Chondrocyte (in vitro differentiated cells): ENCODE data around the gene EYS. TPM values are rescaled to one million over a fixed set of nuclear protein-coding genes. Genes with fewer than 3 reads are reported as not detected.

Experiments used
- DNase-seq: peaks from one replicate; pipeline ENCODE4 v3.0.0; 2021; ENCODE audit warnings: mixed read lengths, low spot score
- H3K27ac Mint-ChIP-seq: one replicate; pipeline ENCODE4 v1.8.0; 2021; ENCODE audit warnings: mild to moderate bottlenecking, moderate library complexity, mixed read lengths; ENCODE audit not compliant: unreplicated experiment
- H3K27me3 Mint-ChIP-seq: 2 replicates; pipeline ENCODE4 v1.8.0; 2021; ENCODE audit warnings: low read depth, mixed read lengths
- H3K36me3 Mint-ChIP-seq: 2 replicates; pipeline ENCODE4 v1.8.0; 2021; ENCODE audit warnings: low read depth, mixed read lengths
- H3K4me1 Mint-ChIP-seq: 2 replicates; pipeline ENCODE4 v1.8.0; 2021; ENCODE audit warnings: low read depth, mild to moderate bottlenecking, mixed read lengths
- H3K4me3 Mint-ChIP-seq: one replicate; pipeline ENCODE4 v1.8.0; 2021; ENCODE audit warnings: mild to moderate bottlenecking, moderate library complexity, mixed read lengths; ENCODE audit not compliant: unreplicated experiment
- H3K9me3 Mint-ChIP-seq: 2 replicates; pipeline ENCODE4 v1.8.0; 2021; ENCODE audit warnings: low read depth, mixed read lengths
- total RNA-seq: library from RNA; stranded (reverse); gene quantifications from 3 replicates; pipeline ENCODE4 v1.2.1, GENCODE V29; 2021
- TF ChIP-seq, protein P1 (sequence below): fragments of 200-600 bp; sonication (generic); IDR thresholded peaks from 2 replicates; pipeline ENCODE4 v1.5.0; 2021; ENCODE audit warnings: antibody characterized with exemption, mild to moderate bottlenecking, moderate library complexity

Gene EYS
- total RNA-seq, 1 donor from 2014 or later: not detected

DNA sequence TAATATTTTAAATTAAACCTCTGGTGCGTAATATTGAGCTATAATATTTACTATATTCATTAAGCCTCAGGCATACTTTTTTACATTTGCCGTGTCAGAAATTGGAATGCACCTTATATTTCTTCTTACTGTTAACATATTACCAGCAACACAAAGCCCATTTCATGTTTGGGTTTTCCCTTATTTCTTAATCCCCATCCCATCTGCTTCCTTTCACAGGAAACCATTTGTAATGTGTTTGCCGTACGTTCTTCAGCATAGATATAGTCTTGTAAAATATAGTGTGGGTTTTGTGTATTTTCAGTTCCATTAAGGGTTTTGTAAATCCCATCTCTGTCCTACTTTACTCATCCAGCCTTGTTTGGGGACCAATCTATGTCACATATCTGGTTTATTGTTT lies 6.5 kb downstream of the EYS start:
- no peaks in the 10 kb centered on the region for H3K36me3 Mint-ChIP-seq
- H3K4me1 Mint-ChIP-seq: no peaks in the 10 kb centered on the region
- H3K9me3 Mint-ChIP-seq: no peaks in the 10 kb centered on the region
- TF ChIP-seq, protein P1, sequence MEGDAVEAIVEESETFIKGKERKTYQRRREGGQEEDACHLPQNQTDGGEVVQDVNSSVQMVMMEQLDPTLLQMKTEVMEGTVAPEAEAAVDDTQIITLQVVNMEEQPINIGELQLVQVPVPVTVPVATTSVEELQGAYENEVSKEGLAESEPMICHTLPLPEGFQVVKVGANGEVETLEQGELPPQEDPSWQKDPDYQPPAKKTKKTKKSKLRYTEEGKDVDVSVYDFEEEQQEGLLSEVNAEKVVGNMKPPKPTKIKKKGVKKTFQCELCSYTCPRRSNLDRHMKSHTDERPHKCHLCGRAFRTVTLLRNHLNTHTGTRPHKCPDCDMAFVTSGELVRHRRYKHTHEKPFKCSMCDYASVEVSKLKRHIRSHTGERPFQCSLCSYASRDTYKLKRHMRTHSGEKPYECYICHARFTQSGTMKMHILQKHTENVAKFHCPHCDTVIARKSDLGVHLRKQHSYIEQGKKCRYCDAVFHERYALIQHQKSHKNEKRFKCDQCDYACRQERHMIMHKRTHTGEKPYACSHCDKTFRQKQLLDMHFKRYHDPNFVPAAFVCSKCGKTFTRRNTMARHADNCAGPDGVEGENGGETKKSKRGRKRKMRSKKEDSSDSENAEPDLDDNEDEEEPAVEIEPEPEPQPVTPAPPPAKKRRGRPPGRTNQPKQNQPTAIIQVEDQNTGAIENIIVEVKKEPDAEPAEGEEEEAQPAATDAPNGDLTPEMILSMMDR: no peak
- H3K27ac Mint-ChIP-seq: no peak overlapping the region
- H3K4me3 Mint-ChIP-seq: no peak overlapping the region
- H3K27me3 Mint-ChIP-seq: peaks cover 2% of the 10 kb centered on the region
- DNase-seq: no peak

DNA sequence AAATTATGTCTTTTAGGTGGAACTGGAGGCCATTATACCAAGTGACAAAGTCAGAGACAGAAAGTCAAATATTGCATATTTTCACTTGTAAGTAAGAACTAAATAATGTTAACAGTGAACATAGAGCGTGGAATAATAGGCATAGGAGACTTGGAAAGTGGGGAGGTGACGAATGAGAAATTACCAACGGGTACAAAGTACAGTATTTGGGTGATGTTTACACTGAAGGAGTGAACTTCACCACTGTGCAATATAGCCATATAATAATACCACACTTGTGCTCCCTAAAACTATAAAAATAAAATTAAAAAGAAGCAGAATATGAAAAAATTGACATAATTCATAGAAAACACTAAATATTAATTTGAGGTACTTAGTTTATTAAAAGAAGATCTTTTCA lies 14.9 kb downstream of the EYS start:
- Mint-ChIP-seq H3K4me1 (no peaks in the 10 kb centered on the region), H3K27ac (no peak overlapping the region), H3K36me3 (no peaks in the 10 kb centered on the region), H3K27me3 (peaks cover 2% of the 10 kb centered on the region), H3K4me3 (no peak overlapping the region), H3K9me3 (peaks cover 9% of the 10 kb centered on the region)
- TF ChIP-seq, protein P1: no peak
- no peak for DNase-seq

DNA sequence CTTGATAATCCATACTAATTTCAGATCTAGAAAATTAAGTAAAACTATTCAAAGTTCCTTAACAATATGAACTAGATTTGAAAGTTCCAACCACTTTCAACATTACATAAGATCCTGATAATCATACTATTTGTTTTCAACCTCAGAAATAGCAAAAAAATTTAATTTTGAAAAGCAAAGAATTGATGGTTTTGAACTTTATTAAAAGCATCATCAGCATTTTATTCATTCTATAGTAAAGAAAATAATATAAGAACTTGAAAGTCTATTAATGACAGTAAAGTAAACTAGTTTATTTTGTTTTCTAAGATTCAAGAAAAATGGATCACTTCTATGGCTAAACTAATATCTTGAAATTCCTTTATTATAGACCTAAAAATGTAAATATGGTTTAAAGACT lies 26.8 kb downstream of the EYS start:
- no peak for DNase-seq
- no peaks in the 10 kb centered on the region for H3K27me3 Mint-ChIP-seq
- no peak overlapping the region for H3K4me3 Mint-ChIP-seq
- H3K4me1 Mint-ChIP-seq: no peaks in the 10 kb centered on the region
- H3K27ac Mint-ChIP-seq: no peak overlapping the region
- no peaks in the 10 kb centered on the region for H3K36me3 Mint-ChIP-seq
- TF ChIP-seq, protein P1: no peak
- peaks cover 3% of the 10 kb centered on the region for H3K9me3 Mint-ChIP-seq

DNA sequence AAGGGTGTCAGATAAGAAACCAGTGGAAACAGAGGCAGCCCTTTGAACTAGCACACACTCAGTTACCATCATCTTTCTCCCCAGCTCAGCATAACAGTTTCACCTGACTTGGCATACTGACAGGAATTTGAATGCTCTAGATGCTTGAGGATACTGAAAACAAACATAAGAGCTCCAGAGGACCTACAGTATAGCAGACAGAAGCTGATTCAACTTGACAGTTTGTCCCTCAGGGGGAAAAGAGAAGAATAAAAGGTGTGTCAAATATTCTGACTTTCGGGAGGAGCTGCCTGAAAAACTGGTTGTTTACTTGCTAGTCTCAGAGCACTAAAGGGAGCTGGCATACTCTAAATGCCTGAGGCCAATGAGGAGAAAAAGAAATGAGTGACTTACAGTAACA lies 35.1 kb downstream of the EYS start:
- Mint-ChIP-seq H3K27me3 (no peaks in the 10 kb centered on the region), H3K36me3 (no peaks in the 10 kb centered on the region), H3K9me3 (peaks cover 12% of the 10 kb centered on the region), H3K4me3 (no peak overlapping the region), H3K27ac (no peak overlapping the region), H3K4me1 (no peaks in the 10 kb centered on the region)
- no peak for DNase-seq
- TF ChIP-seq, protein P1: no peak

DNA sequence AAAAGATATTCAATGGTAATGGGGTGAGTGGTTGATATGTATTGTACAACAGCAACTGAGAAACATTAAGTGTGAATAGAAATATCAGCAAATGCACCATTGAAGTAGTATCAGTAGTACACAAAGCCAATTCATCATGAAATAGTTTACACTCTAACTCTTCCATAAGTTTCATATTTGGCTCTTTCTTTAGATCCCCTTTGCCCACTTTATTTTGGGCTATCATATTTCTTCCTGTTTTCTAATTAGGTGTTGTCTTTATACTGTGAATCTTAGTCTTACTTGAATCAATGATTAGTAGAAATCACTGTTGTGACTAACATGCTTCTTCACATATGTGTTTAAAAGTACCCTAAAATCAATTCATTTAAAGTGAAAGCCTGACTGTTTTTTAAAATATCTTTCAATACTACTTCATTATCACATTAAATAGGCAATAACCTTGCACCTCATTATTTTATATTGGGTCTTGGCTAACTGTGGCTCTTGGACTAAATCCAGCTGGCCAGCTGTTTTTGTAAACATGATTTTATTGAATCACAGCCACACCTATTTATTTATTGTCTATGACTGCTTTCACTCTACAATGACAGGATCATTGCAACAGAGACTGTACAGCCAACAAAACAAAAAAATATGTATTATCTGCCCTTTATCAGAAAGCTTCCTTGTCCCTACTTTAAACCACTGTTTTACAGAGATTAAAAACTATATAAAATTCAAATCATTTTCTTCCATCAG lies 38.9 kb downstream of the EYS start:
- Mint-ChIP-seq H3K36me3 (no peaks in the 10 kb centered on the region), H3K4me3 (no peak overlapping the region), H3K27me3 (no peaks in the 10 kb centered on the region), H3K27ac (no peak overlapping the region), H3K4me1 (no peaks in the 10 kb centered on the region), H3K9me3 (peaks cover under 1% of the 10 kb centered on the region)
- DNase-seq: no peak
- TF ChIP-seq, protein P1: no peak
